ENCODE results near the gene AREL1. TPM values are rescaled to one million over a fixed set of nuclear protein-coding genes. Genes with fewer than 3 reads are reported as not detected.

AREL1 gene
- total and polyA plus RNA-seq, 2 donors from 2014 or later, result 13.5 to 42.3 TPM

GRCh38 chr14:74652541-74652940, 60.3 kb downstream of the AREL1 start:
- no peak for TF ChIP-seq CTCF (IDR thresholded peaks at IDR 0.05; ENCODE audit: borderline replicate concordance, extremely low read depth, insufficient read depth)
- peaks cover 0 to 20% (median 12%) of the 10 kb centered on the region in 3 donors for H3K4me1 ChIP-seq (ENCODE audit: control insufficient read depth in 2 of 3, insufficient read depth in 2 of 3, low read depth in 1 of 3, low read length in 3 of 3)
- no peak overlapping the region for H3K27ac ChIP-seq (ENCODE audit: low read depth in 2 of 2, low read length in 2 of 2)
- intact Hi-C loops (cut with DNase I), result no loop called here
- no peak for FAIRE-seq
- no peak overlapping the region for H3K9ac ChIP-seq (ENCODE audit: low read length in 3 of 3)
- DNase-seq, result no peak
- H3K4me3 ChIP-seq (ENCODE audit: low read length in 3 of 3), result no peak overlapping the region
- H3K9me3 ChIP-seq (ENCODE audit: control insufficient read depth in 2 of 3, insufficient read depth in 1 of 3, low read length in 3 of 3), result no peaks in the 10 kb centered on the region
- no peaks in the 10 kb centered on the region for H3K27me3 ChIP-seq (ENCODE audit: control insufficient read depth, insufficient read depth, low read length)
- H3K36me3 ChIP-seq (ENCODE audit: control insufficient read depth in 2 of 3, insufficient read depth in 3 of 3, low read length in 3 of 3), result peaks cover 0 to 3% (median 0%) of the 10 kb centered on the region in 3 donors

GRCh38 chr14:74650927-74651686, 61.8 kb downstream of the AREL1 start:
- Histone ChIP-seq H3K27me3 (ENCODE audit: control insufficient read depth, insufficient read depth, low read length) (no peaks in the 10 kb centered on the region), H3K4me1 (ENCODE audit: control insufficient read depth in 2 of 3, insufficient read depth in 2 of 3, low read depth in 1 of 3, low read length in 3 of 3) (peaks cover 0 to 25% (median 19%) of the 10 kb centered on the region in 3 donors), H3K27ac (ENCODE audit: low read depth in 2 of 2, low read length in 2 of 2) (no peak overlapping the region), H3K36me3 (ENCODE audit: control insufficient read depth in 2 of 3, insufficient read depth in 3 of 3, low read length in 3 of 3) (no peaks in the 10 kb centered on the region), H3K9ac (ENCODE audit: low read length in 3 of 3) (no peak overlapping the region), H3K9me3 (ENCODE audit: control insufficient read depth in 2 of 3, insufficient read depth in 1 of 3, low read length in 3 of 3) (no peaks in the 10 kb centered on the region), H3K4me3 (ENCODE audit: low read length in 3 of 3) (no peak overlapping the region)
- DNase-seq, result no peak
- intact Hi-C loops (cut with DNase I), result no loop called here
- FAIRE-seq, result no peak
- no peak for TF ChIP-seq CTCF (IDR thresholded peaks at IDR 0.05; ENCODE audit: borderline replicate concordance, extremely low read depth, insufficient read depth)

GRCh38 chr14:74649673-74650072, 63.2 kb downstream of the AREL1 start:
- FAIRE-seq (no peak), DNase-seq (no peak)
- Histone ChIP-seq H3K4me1 (ENCODE audit: control insufficient read depth in 2 of 3, insufficient read depth in 2 of 3, low read depth in 1 of 3, low read length in 3 of 3) (peaks cover 0 to 22% (median 19%) of the 10 kb centered on the region in 3 donors), H3K9ac (ENCODE audit: low read length in 3 of 3) (no peak overlapping the region), H3K9me3 (ENCODE audit: control insufficient read depth in 2 of 3, insufficient read depth in 1 of 3, low read length in 3 of 3) (no peaks in the 10 kb centered on the region), H3K4me3 (ENCODE audit: low read length in 3 of 3) (no peak overlapping the region), H3K27me3 (ENCODE audit: control insufficient read depth, insufficient read depth, low read length) (no peaks in the 10 kb centered on the region), H3K27ac (ENCODE audit: low read depth in 2 of 2, low read length in 2 of 2) (no peak overlapping the region), H3K36me3 (ENCODE audit: control insufficient read depth in 2 of 3, insufficient read depth in 3 of 3, low read length in 3 of 3) (no peaks in the 10 kb centered on the region)
- TF ChIP-seq CTCF (IDR thresholded peaks at IDR 0.05; ENCODE audit: borderline replicate concordance, extremely low read depth, insufficient read depth), result no peak
- intact Hi-C loops (cut with DNase I), result no loop called here
